Colonic mucosa (tissue), 4 donors: ENCODE measurements around the gene SMPDL3A. TPM values are rescaled to one million over a fixed set of nuclear protein-coding genes. Genes with fewer than 3 reads are reported as not detected.

Experiments used
- DNase-seq: peaks from one replicate; pipeline ENCODE4 v3.0.0-alpha.2; 2020
- H3K27ac ChIP-seq: fragments of 200-600 bp; one replicate; pipeline ENCODE4 v1.8.0; 2021
- H3K27me3 ChIP-seq: fragments of 200-600 bp; one replicate; pipeline ENCODE4 v1.8.0; 2021
- H3K36me3 ChIP-seq: fragments of 200-600 bp; one replicate; pipeline ENCODE4 v1.8.0; 2021
- H3K4me1 ChIP-seq: fragments of 200-600 bp; one replicate; pipeline ENCODE4 v1.8.0; 2021; ENCODE audit warnings: mild to moderate bottlenecking
- H3K4me3 ChIP-seq: fragments of 200-600 bp; one replicate; pipeline ENCODE4 v1.8.0; 2021
- H3K9ac ChIP-seq, 2 donors: one replicate each; pipeline ENCODE4 v1.7.0; 2013; ENCODE audit warnings: control low read depth in 2 of 2, low read depth in 2 of 2, low read length in 2 of 2
- H3K9me3 ChIP-seq: fragments of 200-600 bp; one replicate; pipeline ENCODE4 v1.8.0; 2021
- intact Hi-C: fragments of 100-400 bp; cut with DNase I; formaldehyde crosslinking; loops from one replicate; pipeline ENCODE4 v1.14.1; 2022
- total RNA-seq, 2 donors: library from RNA; stranded (reverse); fragmentation: NEBNext Ultra II Directional in 1 of 2; extraction: Animal tissue kit (Norgen Biotek cat#: 25700) in 1 of 2; gene quantifications; one replicate each; pipeline ENCODE4 v1.2.1, GENCODE V29; 2021
- TF ChIP-seq, protein P1 (sequence below): fragments of 200-600 bp; IDR thresholded peaks from one replicate; pipeline ENCODE4 v1.8.0; 2022; ENCODE audit warnings: antibody characterized with exemption, mild to moderate bottlenecking
- donor health status: healthy.
- donor health status: DM: no; HTN: no; CAD: no.
- donor health status: DM: no; HTN: no; CAD: no.

SMPDL3A gene
- total RNA-seq, 2 donors from 2014 or later = 47.5 to 86.5 TPM

- H3K27ac ChIP-seq = no peak overlapping the region
- no peaks in the 10 kb centered on the region for H3K27me3 ChIP-seq
- intact Hi-C loops = no loop called here
- no peaks in the 10 kb centered on the region for H3K9me3 ChIP-seq
- no peak for DNase-seq
- H3K9ac ChIP-seq = no peak overlapping the region
- TF ChIP-seq, protein P1, sequence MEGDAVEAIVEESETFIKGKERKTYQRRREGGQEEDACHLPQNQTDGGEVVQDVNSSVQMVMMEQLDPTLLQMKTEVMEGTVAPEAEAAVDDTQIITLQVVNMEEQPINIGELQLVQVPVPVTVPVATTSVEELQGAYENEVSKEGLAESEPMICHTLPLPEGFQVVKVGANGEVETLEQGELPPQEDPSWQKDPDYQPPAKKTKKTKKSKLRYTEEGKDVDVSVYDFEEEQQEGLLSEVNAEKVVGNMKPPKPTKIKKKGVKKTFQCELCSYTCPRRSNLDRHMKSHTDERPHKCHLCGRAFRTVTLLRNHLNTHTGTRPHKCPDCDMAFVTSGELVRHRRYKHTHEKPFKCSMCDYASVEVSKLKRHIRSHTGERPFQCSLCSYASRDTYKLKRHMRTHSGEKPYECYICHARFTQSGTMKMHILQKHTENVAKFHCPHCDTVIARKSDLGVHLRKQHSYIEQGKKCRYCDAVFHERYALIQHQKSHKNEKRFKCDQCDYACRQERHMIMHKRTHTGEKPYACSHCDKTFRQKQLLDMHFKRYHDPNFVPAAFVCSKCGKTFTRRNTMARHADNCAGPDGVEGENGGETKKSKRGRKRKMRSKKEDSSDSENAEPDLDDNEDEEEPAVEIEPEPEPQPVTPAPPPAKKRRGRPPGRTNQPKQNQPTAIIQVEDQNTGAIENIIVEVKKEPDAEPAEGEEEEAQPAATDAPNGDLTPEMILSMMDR = no peak
- H3K4me3 ChIP-seq = no peak overlapping the region
- H3K4me1 ChIP-seq = no peaks in the 10 kb centered on the region
- no peaks in the 10 kb centered on the region for H3K36me3 ChIP-seq
Observed at GRCh38 chr6:122810189-122810588, 21.1 kb downstream of the SMPDL3A start.

DNA sequence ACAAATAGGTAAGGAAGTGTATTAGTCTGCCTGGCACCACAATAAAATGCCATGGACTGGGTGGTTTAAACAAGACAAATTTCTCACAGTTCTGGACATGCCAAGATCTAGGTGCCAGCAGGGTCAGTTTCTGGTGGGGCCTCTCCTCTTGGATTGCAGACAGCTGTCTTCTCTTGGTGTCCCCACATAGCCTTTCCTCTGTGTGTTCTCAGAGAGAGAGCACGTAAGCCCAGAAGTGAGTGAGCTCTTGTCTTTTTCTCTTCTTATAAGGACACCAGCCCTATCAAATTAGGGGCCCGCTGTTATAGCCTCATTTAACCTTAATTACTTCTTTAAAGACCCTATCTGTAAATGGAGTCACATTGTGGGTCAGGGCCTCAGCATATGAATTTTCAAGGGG is 28.3 kb downstream of the SMPDL3A start:
- H3K9me3 ChIP-seq = no peaks in the 10 kb centered on the region
- TF ChIP-seq, protein P1 = no peak
- no peaks in the 10 kb centered on the region for H3K36me3 ChIP-seq
- H3K4me1 ChIP-seq = no peaks in the 10 kb centered on the region
- H3K9ac ChIP-seq = no peak overlapping the region
- no peak overlapping the region for H3K4me3 ChIP-seq
- intact Hi-C loops = no loop called here
- DNase-seq = no peak
- H3K27ac ChIP-seq = no peak overlapping the region
- no peaks in the 10 kb centered on the region for H3K27me3 ChIP-seq

DNA sequence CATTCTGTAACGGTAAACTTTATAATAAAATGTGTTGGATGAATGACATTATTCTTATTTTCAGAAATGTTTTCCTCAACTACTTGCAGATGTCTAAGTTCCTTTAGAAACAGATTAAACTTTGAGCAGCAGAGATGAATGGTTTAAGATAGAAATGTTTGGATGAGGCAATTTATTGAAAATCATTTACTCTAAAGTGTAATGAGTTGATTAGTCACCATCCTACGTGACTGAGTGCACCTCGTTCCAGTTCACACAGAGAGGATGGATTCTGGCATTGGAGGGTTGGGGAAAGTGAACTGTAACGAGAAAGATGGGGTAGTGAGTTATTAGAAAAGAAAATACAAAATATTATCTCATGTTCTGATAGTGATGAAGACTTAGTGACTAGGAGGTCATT is 28.7 kb downstream of the SMPDL3A start:
- Histone ChIP-seq H3K36me3 (no peaks in the 10 kb centered on the region), H3K4me1 (no peaks in the 10 kb centered on the region)

DNA sequence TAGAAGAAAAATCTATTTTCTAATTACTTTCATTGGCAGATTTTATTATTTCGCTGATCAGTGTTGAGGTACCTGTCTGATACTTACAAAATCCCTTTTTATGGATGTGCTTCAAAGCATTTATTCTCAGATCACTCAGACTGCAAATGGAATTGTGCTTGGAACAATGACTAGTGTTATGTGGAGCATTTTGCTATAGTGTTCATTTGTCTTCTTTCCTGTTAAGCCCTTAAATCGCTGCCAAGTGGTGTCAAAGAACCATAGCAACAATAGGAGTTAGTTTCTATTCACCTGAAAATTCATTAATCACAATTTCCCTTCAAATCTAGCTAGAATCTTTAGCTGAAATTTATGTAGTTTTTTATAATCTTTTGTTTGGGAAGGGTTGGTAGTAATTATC is 29.8 kb downstream of the SMPDL3A start:
- TF ChIP-seq, protein P1 = no peak
- no peak overlapping the region for H3K27ac ChIP-seq
- no peak overlapping the region for H3K4me3 ChIP-seq
- no peak overlapping the region for H3K9ac ChIP-seq
- H3K4me1 ChIP-seq = no peaks in the 10 kb centered on the region
- no peaks in the 10 kb centered on the region for H3K27me3 ChIP-seq
- no peaks in the 10 kb centered on the region for H3K9me3 ChIP-seq
- no peaks in the 10 kb centered on the region for H3K36me3 ChIP-seq
- no peak for DNase-seq
- intact Hi-C loops = no loop called here

More for the DNA sequence above, 28.7 kb downstream of the SMPDL3A start:
- Histone ChIP-seq H3K9me3 (no peaks in the 10 kb centered on the region), H3K27me3 (no peaks in the 10 kb centered on the region), H3K9ac (no peak overlapping the region), H3K4me3 (no peak overlapping the region), H3K27ac (no peak overlapping the region)
- DNase-seq = no peak
- intact Hi-C loops = no loop called here
- TF ChIP-seq, protein P1 = no peak

GRCh38 chr6:122821095-122821494 is 32.0 kb downstream of the SMPDL3A start:
- TF ChIP-seq, protein P1 = no peak
- H3K27me3 ChIP-seq = no peaks in the 10 kb centered on the region
- H3K27ac ChIP-seq = no peak overlapping the region
- no peak overlapping the region for H3K9ac ChIP-seq
- H3K4me1 ChIP-seq = no peaks in the 10 kb centered on the region
- intact Hi-C loops = no loop called here
- no peak overlapping the region for H3K4me3 ChIP-seq
- no peak for DNase-seq
- no peaks in the 10 kb centered on the region for H3K9me3 ChIP-seq
- no peaks in the 10 kb centered on the region for H3K36me3 ChIP-seq

- no peak overlapping the region for H3K9ac ChIP-seq
- intact Hi-C loops = no loop called here
- no peak overlapping the region for H3K27ac ChIP-seq
- H3K9me3 ChIP-seq = no peaks in the 10 kb centered on the region
- DNase-seq = no peak
- no peaks in the 10 kb centered on the region for H3K36me3 ChIP-seq
- TF ChIP-seq, protein P1 = no peak
- H3K4me3 ChIP-seq = no peak overlapping the region
- no peaks in the 10 kb centered on the region for H3K27me3 ChIP-seq
- H3K4me1 ChIP-seq = no peaks in the 10 kb centered on the region
Observed at GRCh38 chr6:122825163-122825562, 36.1 kb downstream of the SMPDL3A start.
